Umbilical cord (tissue), 2 donors: Measurements from ENCODE around the gene TCEA2. TPM values are rescaled to one million over a fixed set of nuclear protein-coding genes. Genes with fewer than 3 reads are reported as not detected.
"Not testable (repeated sequence)": the region's sequence is repeated elsewhere in the genome, so short reads cannot be mapped to it uniquely, and the experiment has no call there.

Source experiments
- DNase-seq: peaks from one replicate; pipeline ENCODE4 v3.0.0-alpha.2; 2015; ENCODE audit warnings: low spot score
- total RNA-seq: library from RNA; depleted of rRNA; stranded (reverse); fragments of >200 nt; gene quantifications from one replicate; pipeline ENCODE4 v1.2.3, GENCODE V29; 2014; ENCODE audit warnings: low replicate concordance; ENCODE audit not compliant: insufficient read depth

The TCEA2 gene
- total RNA-seq, 1 donor from 2014 or later, result 20.9 TPM

DNA sequence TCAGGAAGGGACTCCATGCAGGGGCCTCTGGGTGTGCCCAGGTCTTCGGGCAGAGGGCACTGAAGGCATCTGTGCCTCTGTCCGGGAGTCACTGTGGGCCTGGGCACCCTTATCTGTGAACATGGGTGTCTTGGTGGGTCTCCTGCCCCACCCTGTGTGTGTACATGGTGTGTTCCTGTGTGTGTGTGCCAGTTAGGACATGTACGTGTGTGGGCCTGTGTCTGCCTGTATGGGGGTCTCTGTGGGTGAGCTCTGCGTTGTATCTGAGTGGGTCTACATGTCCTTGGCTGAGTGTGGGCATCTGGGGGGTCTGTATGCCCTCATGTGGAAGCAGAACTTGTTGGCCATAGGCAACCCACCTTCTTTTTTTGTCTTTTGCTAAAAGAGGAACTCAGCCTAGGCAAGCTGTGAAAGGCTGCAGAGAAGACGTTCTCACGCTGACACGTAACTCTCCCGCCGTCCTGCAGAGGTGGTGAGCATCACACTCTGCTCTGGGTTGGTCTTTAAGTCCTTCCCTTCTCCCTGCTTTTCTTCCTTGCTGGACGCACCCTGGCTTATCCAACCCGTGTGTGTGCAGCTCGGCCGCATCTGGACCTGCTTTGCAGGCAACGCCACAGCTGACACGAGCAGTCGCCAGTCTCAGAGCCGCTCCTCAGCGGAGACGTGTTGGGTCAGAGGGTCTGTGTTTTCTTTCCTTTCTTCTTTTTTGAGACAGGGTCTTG is 44.9 kb downstream of the TCEA2 start:
- peak; percentile 47 for DNase-seq

DNA sequence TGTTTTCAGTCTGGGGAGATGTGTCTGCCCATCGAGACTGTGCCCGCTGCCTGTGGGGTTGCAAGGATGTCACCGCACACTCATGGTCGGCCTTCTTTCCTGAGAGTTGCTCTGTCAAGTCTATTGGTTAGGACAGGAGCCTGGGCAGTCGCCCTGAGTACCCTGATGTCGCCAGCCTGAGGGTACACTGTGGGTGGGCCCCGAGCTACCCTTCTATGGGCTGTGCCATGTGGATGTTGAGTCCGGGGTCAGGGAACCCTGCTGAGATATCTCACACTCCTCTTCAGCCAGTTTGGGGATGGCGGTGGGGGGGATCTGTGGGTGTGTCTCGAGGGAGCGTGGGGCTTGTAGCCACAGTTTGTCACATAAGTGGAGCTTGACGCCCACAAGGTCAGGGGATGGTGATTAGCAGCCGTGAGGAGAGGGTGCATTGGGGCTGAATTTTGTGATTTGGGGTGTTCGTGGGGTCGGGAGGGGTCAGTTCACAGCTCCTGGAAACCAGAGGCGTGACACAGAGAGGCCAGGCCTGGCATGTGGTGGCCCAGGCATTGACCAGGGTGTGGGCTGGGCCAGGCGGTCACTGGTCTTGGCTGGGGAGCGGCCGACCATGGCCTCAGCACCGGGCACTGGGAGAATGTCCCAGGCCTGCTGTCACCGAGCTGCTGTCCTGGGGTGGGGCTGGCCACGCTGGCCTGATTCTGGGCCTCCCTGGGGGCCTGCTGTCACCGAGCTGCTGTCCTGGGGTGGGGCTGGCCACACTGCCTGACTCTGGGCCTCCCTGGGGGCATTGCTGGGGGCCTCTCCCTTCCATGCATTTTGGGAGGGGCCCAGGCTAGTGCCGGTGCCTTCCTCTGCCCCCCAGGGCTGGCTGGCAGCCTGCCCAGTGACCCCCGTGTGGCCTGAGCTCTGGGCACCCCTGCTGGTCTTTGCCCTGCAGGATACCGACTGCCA is 46.0 kb downstream of the TCEA2 start:
- DNase-seq, result no peak

DNA sequence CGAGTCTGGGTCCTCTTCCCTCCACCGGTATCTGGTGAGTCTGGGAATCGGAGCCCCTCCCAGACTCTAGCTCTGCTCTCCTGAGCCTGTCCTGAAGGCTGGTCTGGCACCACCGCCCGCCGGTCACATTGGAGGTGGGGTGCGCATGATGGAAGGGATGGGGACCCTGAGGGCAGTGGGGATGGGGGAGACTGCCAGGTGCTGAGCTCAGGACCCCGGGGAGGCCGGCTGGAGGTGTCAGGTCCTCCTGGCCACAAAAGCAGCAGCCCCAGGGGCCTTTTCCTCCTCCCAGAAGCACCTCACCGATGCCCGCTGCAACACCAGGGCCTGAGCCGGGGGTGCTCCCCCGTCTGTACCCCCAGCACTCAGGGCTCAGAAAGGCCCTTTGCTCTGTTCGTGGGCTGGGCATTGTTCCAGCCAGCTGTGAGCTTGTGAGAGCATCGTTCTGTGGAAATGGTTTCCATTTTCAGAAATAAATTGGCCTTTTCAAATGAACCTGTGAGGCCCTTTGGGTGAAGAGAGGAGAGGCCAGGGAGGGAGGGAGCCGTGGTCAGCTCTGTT is 46.9 kb downstream of the TCEA2 start:
- no peak for DNase-seq

DNA sequence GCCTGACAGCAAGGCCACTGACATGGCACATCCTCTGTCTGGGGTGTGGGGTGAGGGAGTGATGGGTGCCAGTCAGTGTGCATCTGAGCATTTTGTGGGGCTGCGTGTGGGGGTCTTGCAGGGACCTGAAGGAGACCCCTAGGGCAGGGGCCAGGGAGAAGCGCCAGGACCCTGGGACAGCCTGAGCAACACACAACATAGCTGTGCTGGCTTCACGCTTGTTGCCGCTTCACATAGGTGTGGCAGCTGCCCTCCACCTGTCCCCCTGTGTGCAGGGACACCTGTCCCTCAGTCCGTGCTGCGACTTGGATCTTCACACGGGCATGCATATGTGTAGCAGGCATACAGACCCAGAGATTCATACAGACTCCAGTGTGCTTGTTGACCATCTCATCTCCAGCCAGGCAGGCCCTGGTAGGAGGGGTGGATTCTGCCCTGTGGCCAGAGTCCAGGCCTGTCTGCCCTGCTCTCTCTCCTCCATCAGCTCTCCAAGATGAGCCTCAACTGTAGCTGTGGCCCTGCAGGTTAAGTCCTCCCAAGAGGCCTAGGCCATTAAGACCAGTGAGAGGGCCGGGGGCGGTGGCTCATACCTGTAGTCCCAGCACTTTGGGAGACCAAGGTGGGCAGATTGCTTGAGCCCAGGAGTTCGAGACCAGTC is 47.5 kb downstream of the TCEA2 start:
- DNase-seq, result no peak

DNA sequence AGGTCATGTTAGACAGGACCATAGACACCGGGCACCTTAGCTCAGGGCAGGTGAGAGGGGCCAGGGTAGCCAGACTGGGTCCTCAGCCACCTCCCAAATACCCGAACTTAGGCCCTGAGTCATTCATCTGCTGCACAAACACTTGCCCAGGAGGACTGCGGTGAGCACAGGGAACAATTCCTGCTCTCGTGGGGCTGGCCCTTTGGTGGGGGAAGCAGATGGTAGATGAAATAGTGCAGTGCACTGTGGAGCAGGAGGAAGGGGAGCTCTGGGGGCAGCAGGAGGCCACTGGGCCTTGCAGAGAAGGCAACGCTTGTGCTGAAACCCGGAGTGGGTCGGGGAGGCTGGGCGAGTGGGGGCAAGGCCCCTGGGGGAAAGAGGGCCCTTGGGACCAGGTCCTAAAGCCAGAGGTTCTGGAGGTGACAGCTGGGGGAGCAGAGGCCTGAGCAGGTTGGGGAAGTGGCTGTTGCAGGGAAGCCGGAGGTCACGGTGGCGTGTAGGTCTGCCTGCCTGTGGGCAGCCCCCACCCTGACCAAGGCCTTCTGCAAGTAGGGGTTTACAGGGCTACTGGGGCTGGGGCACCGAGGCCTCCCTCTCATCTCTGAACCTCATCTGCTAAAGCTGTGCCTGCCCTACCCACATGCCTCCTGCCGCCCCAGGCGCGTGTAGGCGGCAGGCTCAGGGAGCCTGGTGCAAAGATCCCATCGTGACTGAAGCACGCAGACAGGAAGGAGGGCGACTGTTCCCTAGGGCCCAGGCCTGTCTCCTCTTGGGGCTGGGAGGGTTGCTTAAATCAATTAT is 49.0 kb downstream of the TCEA2 start:
- DNase-seq, result no peak

DNA sequence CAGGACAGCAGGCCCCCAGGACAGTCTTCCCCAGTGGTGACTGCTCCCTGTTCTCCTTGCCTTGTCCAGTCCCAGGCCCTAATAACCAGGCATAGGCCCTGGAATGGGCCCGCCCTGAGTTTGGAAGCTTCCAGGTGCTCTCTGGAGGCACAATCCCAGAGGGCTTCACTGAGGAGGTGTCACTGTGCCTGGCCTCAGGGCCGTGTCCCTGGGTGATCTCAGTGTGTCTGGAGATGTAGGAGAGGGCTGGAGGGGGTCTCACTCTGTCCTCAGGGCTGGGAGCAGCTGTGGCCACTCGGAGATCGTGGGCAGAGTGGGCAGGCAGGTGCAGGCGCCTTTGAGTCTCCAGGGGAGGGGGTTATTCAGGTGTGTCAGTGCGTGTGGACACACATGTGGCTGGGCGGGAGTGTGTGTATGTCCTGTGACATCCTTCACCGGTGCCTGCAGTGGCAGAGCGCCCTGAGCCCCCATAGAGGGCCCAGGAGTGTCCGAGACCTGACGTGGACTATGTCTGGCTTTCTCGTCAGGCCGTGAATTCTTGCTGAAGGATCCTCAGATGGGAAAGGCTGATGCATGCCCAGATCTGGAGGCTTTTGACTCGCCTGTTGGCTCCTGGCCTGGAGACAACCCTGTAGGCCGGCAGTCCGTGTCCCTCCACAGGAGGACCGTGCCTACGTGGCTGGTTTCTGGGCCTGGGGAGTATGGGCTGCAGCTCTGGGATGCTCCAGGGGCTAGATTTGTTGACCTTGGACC is 49.9 kb downstream of the TCEA2 start:
- DNase-seq, result no peak

DNA sequence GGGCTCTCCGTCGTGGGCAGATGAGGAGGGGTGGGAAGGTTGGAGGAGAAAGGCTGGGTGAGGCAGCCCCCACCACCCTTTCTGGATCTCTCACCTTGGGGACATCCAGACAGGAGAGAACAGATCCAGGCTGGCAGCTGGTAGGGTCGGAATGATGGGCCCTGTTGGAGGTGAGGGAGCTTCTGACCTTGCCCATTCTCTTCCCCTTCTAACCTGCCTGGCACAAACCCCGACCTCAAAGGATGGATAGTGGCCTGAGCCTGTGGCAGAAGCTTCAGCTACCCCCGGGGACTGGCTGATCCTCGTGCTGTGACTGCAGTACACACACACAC is 50.4 kb downstream of the TCEA2 start:
- no peak for DNase-seq

DNA sequence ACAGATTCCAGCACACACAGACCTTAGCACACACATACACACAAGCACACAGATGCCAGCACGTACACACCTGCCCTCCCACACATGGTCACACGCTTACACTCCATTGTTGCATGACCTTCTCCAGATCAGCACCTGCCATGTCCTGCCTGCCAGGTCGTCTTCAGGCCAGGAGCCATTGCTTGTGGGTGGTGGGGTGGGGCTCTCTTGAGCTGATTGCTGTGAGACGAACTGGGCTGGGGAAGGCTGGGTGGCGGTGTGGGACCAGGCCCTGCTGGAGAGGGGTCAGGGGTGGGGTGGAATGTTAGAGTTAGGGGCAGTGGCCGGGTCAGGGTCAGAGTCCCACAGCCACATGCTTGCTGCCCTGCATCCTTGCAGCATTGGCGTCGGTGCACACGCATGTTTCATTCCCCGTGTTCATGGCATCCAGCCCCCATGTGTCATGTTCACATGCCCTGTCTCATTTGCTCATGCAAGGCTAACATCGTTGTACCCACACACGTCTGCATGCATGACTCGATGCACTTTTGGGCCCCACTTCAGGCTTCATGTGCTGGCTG is 50.9 kb downstream of the TCEA2 start:
- DNase-seq, result no peak

DNA sequence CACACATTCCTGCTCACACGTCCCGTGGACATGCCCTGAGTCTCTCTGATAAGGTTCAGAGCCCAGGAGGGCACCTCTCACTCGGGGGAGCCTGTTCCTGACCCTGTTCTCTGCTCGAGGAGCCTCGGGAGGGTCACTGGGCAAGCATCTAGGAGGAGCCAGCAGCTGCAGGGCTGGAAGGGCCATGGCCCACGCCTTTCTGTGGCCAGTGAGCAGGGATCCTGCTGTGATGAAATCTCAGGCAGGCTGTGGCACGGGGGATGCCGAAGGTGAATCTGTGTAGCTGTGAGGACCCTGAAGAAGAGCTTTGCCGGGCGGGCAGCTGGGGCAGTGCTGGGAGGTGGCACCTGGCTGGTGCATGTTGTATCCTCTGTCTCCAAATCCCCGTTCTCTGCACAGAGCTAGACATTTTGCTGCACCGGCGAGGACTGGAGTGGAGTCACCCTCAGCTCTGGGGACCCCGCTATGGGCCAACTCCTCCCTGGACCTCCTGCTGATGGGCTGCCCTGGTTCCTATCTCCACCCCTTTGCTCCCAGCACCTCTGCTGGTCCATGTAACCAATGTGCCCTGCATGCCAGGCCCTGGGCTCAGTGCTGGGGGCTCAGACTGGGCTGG is 51.5 kb downstream of the TCEA2 start:
- no peak for DNase-seq

DNA sequence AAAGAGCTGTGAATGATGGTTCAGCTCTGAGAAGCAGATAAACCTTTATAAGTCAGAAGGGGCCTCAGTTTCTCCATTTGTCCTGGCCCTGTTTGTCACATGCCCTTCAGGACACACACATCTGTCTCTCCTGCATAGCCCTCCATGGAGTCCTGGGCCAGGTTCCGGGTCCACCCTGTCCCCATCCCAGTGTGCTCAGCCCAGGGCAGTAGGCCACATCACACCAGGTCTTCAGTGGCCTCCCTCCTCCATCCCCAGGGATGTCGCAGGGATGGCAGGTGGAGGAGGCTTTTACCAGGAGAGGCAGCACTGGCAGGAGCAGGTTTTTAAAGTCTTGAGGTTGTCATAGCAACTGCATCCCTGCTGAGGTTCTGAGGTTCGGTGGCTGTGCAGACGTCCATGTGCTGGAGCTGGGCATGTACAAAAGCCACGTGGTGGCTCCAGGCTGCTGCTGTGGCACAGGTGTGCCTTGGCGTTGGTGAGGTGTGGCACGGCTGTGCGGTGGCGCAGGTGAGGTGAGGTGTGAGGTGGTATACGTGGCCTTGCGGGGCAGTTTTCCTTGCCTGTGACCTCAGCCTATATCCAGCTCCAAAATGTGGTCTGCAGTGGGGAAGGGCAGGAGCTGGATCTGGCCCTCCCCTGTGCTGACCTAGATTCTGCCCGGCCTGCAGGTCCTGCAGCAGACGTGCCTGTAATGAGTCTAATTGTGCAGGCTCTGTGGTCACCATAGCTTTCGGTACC is 52.3 kb downstream of the TCEA2 start:
- DNase-seq, result no peak

DNA sequence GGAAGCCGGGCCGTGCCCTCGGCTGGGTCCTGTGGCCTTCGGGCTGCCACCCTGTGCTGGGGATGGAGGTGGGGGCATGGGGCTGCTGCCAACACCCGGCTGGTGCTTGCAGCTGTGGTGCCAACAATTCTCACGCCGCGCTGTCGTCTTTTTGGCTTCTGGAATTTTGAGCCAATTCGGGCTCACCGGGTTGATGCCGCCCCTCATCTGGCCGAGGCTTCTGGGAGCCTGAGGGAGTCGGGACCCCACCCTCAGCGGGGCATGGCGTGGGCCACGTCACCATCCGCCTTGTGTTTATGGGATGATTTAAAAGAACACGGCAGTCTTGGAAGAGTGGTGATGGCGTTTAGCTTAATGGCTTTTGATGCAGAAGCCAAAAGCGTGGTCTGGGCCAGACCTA is 53.0 kb downstream of the TCEA2 start:
- no peak for DNase-seq

DNA sequence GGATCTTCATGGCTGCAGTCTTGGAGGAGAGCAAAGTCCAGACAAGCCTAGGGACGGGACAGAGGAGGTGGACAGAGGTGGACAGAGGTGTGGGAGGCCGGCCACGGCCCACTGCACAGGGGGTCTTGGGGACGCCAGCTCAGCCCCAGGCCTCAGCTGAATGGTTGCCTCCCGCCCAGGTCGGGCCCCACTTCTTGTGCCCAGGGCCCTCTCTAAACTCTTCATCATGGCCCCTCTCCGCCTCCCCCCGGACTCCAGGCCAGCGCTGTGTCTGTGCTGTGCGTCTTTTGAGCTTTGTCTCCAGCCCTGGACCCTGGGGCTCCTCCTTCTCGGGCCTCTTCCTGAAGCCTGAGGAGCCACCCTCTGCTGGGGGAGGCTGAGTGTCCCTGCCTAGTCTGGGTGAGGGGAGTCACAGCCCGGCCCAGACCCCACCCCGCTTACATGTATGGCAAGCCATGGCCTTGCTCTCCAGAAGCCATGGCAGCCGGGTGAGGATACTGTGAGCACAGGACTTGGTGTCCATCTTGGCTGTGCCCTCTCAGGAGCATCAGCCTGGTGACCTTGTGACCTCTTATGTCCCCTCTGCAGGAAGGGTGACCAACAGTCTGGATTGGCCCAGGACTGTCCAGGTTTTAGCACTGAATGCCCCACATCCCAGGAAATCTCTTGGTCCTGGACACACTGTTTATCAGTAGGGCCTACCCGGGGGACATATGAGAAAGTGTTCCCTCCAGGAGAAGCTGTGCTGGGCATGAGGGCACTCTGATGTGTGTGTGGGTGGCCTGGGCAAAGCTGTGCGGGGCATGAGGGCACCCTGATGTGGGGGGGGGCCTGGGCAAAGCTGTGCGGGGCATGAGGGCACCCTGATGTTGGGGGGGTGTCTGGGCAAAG is 53.8 kb downstream of the TCEA2 start:
- no peak for DNase-seq

DNA sequence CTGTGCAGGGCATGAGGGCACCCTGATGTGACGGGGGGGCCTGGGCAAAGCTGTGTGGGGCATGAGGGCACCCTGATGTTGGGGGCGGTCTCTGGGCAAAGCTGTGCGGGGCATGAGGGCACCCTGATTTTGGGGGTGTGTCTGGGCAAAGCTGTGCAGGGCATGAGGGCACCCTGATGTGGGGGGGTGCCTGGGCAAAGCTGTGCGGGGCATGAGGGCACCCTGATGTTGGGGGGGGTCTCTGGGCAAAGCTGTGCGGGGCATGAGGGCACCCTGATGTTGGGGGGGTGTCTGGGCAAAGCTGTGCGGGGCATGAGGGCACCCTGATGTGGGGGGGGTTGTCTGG is 54.4 kb downstream of the TCEA2 start:
- not testable (repeated sequence) for DNase-seq

DNA sequence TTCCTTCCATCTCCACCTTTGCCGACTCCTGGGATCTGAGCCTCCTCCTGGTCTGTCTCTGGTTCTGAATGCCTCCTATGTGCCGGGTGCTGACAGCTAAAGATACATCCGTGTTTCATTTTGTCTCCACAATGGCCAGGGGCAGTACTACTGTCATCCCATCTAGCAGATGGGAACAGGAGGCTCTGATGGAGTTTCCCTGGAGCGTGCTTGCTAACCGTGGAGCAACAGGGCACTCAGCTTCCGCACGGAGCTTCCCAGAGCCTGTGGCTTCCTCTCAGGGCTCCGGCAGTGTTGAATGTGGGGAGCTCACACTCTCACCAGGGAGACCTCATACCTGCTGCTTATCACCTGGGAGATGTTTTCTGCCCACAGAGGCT is 56.3 kb downstream of the TCEA2 start:
- DNase-seq, result no peak

DNA sequence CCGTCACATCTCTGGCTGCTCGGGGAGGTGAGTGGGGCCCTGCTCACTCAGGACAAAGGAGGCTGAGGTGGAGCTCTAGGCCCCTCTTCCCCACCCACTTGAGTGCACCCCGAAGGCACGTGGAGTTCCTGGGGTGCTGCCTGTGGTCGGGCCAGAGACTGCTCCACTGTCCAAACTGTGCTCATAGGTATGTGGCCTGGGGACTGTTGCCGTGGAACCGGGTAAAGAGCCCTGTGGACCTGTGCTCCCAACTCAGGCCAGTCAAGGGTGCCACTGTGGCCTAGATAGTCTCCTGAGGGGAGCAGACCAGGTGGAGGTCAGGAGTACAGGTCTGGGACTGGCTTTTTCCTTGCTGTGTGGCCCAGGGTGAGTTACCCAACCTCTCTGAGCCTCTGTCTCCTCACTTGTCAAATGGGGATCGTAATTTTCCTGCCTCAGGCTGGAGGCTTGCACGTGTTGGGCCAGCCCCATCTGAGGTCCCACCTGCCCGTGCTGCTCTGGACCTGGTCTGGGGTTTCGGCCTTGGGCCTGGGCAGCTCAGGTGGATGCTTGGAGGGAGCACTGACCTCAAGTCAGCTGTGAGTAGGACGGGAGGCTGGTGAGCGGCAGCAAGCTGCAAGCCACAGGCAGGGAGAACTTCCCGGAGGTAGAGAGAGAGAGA is 56.8 kb downstream of the TCEA2 start:
- DNase-seq, result no peak

DNA sequence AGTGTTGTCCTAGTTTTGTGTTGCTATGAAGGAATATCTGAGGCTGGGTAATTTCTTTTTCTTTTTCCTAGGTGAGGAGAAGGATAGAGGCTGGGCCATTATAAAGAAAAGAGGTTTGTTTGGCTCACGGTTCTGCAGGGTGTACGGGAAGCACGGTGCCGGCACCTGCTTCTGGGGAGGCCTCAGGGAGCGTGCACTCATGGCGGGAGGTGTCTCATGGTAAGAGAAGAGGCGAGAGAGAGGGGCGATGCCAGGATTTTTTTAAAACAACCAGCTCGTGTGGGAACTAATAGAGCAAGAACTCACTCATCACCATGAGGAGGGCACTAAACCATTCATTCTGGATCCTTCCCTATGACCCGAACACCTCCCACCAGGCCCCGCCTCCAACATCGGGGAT is 58.6 kb downstream of the TCEA2 start:
- DNase-seq, result no peak
